ENCODE results near the gene HECTD3. TPM values are rescaled to one million over a fixed set of nuclear protein-coding genes. Genes with fewer than 3 reads are reported as not detected.

The HECTD3 gene
- total RNA-seq, 2 experiments from 2014 or later = 13.3 to 30.1 TPM

Other genes starting within 250 kb of the HECTD3 start
- gene RPS8, start 235.8 kb downstream of the HECTD3 start, total RNA-seq (2014; rRNA removed; shearing (Covaris generic)) = 4,149 and 4,355 TPM in 2 replicates
- gene RPS8, start 235.8 kb downstream of the HECTD3 start, total RNA-seq (2022) = 2,707 and 2,775 TPM in 2 replicates
- gene BEST4, start 223.2 kb downstream of the HECTD3 start, total RNA-seq (2014; rRNA removed; shearing (Covaris generic)) = 0.44 and 0.93 TPM in 2 replicates
- gene BEST4, start 223.2 kb downstream of the HECTD3 start, total RNA-seq (2022) = 3.1 and 3.3 TPM in 2 replicates
- gene PLK3, start 210.9 kb downstream of the HECTD3 start, total RNA-seq (2014; rRNA removed; shearing (Covaris generic)) = 8.3 and 10.1 TPM in 2 replicates
- gene PLK3, start 210.9 kb downstream of the HECTD3 start, total RNA-seq (2022) = 8.8 and 10.8 TPM in 2 replicates
- gene DYNLT4, start 204.0 kb downstream of the HECTD3 start, total RNA-seq (2014; rRNA removed; shearing (Covaris generic)) = 1.5 TPM in 1 of 2 replicates, not detected in the other
- gene DYNLT4, start 204.0 kb downstream of the HECTD3 start, total RNA-seq (2022) = not detected in 2 replicates
- 0.21 and 0.44 TPM in 2 replicates for gene BTBD19, start 202.8 kb downstream of the HECTD3 start, total RNA-seq (2014; rRNA removed; shearing (Covaris generic))
- 2.0 and 2.7 TPM in 2 replicates for gene BTBD19, start 202.8 kb downstream of the HECTD3 start, total RNA-seq (2022)
- 0.39 and 0.60 TPM in 2 replicates for gene PTCH2, start 168.1 kb downstream of the HECTD3 start, total RNA-seq (2014; rRNA removed; shearing (Covaris generic))
- gene PTCH2, start 168.1 kb downstream of the HECTD3 start, total RNA-seq (2022) = 0.68 and 1.0 TPM in 2 replicates
- gene EIF2B3, start 24.7 kb downstream of the HECTD3 start, total RNA-seq (2014; rRNA removed; shearing (Covaris generic)) = 24.7 and 26.6 TPM in 2 replicates
- gene EIF2B3, start 24.7 kb downstream of the HECTD3 start, total RNA-seq (2022) = 23.7 and 25.5 TPM in 2 replicates
- 57.4 and 73.5 TPM in 2 replicates for gene UROD, start 930 bp upstream of the HECTD3 start, total RNA-seq (2014; rRNA removed; shearing (Covaris generic))
- 61.6 and 64.4 TPM in 2 replicates for gene UROD, start 930 bp upstream of the HECTD3 start, total RNA-seq (2022)
- gene ZSWIM5, start 195.3 kb upstream of the HECTD3 start, total RNA-seq (2014; rRNA removed; shearing (Covaris generic)) = 0.13 and 0.28 TPM in 2 replicates
- gene ZSWIM5, start 195.3 kb upstream of the HECTD3 start, total RNA-seq (2022) = 0.26 and 0.42 TPM in 2 replicates

Measured in OCI-LY7 (cell line).